PFSK-1 (cell line): Measurements from ENCODE around the gene TFG.

Experiments used
- POLR2AphosphoS5 ChIP-seq: IDR thresholded peaks from 2 replicates; pipeline ENCODE4 v1.6.1; 2012; ENCODE audit warnings: low read depth, mild to moderate bottlenecking, control low read depth, low read length, moderate library complexity
- SIN3A ChIP-seq: IDR thresholded peaks from 2 replicates; pipeline ENCODE4 v1.6.1; 2012; ENCODE audit warnings: mild to moderate bottlenecking, low read length, moderate library complexity, borderline replicate concordance; ENCODE audit not compliant: insufficient read depth

GRCh38 chr3:100777271-100777670, 68.0 kb downstream of the TFG start:
- TF ChIP-seq POLR2AphosphoS5 (no peak), SIN3A (no peak)
